Stimulated activated CD4-positive, alpha-beta T cell treated with anti-CD3 and anti-CD28 coated beads, Interleukin-2, amount 100 ng/mL, for 48 hours (primary cell): ENCODE data around the gene NAXD.
"Not testable (repeated sequence)": the region's sequence is repeated elsewhere in the genome, so short reads cannot be mapped to it uniquely, and the experiment has no call there.

ENCODE experiments used
- DNase-seq, 2 donors: peaks; one replicate each; pipeline ENCODE4 v3.0.0-alpha.2; 2020

The NAXD gene

GRCh38 chr13:110669036-110669435, 53.7 kb downstream of the NAXD start:
- no peak for DNase-seq

DNA sequence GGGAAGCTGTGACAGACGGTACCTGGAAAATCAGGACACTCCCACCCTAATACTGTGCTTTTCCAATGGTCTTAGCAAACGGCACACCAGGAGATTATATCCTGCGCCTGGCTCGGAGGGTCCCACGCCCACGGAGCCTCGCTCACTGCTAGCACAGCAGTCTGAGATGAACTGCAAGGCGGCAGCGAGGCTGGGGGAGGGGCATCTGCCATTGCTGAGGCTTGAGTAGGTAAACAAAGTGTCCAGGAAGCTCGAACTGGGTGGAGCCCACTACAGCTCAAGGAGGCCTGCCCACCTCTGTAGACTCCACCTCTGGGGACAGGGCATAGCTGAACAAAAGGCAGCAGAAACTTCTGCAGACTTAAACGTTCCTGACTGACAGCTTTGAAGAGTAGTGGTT, 54.5 kb downstream of the NAXD start:
- DNase-seq: not testable (repeated sequence)

- peak; percentile 4 to 11 for DNase-seq
Measured at GRCh38 chr13:110676595-110677587, 61.5 kb downstream of the NAXD start.

- DNase-seq: no peak
Measured at GRCh38 chr13:110677731-110678545, 62.6 kb downstream of the NAXD start.

DNA sequence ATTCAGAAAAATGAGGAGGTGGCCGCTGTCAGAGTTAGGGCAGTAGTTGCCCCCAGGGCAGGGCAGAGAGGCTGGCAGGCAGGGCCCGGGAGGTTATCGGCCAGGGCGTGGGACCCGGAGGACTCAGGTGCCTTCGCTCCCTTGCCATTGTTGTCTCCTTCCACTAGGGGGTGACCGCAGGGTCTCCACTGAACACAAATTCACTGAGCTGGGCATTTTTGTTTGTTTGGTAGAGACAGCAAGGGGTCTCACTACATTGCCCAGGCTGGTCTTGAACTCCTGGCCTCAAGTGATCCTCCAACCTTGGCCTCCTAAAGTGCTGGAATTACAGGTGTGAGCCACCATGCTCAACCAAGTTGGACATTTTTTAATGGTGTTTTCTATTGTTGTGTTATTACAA, 65.5 kb downstream of the NAXD start:
- DNase-seq: no peak

DNA sequence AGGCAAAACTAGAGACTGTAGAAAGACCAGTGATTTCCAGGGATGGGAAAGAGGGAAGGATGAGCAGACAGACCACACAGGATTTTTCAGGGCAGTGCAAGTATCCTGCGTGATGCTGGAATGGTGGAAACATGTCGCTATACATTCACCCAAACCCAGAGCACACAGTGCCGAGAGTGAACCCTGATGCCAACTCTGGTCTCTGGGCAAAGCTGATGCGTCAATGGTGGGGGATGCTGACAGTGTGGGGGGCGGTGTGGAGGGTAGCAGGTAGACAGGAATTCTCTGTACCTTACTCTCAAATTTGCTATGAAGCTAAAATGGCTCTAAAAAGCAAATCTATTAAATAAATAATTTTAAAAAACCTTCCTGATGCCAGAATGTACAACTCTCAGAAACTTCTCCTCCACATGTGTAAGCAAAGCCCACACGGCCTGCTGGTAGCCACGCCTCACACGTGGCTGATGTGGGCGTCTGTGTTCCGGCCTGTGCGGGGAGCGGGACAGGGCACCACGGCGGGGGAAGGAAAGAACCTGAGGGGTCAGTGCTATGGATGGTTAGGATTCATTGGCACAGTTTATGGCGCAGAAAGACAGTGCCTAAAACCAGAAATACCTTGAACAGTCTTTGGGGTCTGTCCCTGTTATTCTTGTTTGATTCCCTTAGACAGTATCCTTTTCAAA, 66.7 kb downstream of the NAXD start:
- DNase-seq: no peak

- DNase-seq: no peak
Measured at GRCh38 chr13:110682746-110683145, 67.4 kb downstream of the NAXD start.

- DNase-seq: no peak
Measured at GRCh38 chr13:110683203-110683883, 68.0 kb downstream of the NAXD start.

- no peak for DNase-seq
Measured at GRCh38 chr13:110683921-110684320, 68.6 kb downstream of the NAXD start.

DNA sequence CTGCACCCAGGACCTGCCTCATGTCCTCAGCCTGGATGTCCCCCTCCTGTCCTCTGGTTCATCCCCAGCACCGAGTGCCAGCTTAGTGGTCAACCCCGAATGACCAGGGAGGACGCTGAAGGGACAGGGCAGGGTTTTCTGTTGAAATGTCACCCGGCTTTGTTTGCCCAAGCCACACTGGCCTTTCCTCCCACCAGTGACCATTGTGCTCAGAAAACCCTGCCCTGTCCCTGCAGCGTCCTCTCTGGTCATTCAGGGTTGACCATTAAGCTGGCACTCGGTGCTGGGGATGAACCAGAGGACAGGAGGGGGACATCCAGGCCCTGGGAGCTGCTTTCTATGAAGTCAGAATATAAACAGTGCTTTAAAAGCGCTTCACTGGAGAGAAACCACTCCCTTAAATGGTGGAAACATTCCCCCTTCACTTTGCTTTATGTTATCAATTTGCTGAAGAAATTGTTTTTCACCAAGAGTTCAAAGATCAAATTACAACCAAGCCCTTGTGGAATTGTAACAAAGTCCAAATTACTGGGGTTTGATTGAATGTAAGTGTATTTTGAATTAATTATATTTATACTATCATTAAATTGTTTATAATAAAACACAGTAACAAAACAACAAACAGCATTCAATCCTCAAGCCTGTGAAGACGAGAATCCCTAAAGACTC, 69.2 kb downstream of the NAXD start:
- DNase-seq: no peak

DNA sequence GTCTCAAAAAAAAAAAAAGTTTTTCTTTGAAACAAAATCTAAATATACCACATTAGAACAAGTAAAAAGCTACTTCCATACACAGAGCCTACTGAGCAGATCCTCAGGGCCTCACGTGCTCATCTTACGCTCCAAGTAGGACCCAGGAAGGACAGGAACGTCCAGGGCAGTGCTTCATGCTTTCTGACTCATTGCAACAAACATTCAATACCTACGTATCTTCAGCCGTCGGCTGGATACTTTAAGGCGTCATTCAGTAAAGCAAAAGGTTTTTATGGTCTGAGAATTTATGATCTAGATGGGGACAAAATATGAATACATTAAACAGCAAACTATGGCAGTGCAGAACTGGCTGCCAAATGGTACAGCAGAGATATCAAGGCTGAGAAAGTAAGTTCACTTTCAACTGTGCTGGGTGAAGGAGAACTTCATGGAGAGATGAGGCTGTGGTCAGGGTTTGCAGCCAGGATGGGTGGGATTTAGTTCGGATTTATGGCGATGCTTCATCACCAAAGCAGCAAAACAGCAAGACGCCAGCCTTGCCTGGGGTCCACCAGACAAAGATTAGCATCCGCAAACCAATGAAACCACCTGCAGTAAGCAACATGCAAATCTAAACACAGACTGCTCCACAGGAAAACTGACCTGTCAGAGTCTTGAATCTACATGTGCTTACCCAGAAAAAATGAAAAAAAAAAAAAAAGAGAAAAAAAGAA, 70.1 kb downstream of the NAXD start:
- DNase-seq: no peak

GRCh38 chr13:110687736-110688135, 72.4 kb downstream of the NAXD start:
- DNase-seq: no peak

- no peak for DNase-seq
Measured at GRCh38 chr13:110689041-110689440, 73.7 kb downstream of the NAXD start.
